GM18870 (cell line): ENCODE data around the gene CALML6.
"Not testable (repeated sequence)": the region's sequence is repeated elsewhere in the genome, so short reads cannot be mapped to it uniquely, and the experiment has no call there.

Experiments used
- ATAC-seq: cut with Tn5 transposase; IDR thresholded peaks from one replicate; pipeline ENCODE4 v1.9.1; 2021; ENCODE audit warnings: moderate library complexity; ENCODE audit not compliant: unreplicated experiment

CALML6 gene

GRCh38 chr1:1924849-1925248, 9.8 kb downstream of the CALML6 start:
- ATAC-seq, result no peak

- ATAC-seq, result no peak
These were observed 10.6 kb downstream of the CALML6 start for GRCh38 chr1:1925437-1926345.

DNA sequence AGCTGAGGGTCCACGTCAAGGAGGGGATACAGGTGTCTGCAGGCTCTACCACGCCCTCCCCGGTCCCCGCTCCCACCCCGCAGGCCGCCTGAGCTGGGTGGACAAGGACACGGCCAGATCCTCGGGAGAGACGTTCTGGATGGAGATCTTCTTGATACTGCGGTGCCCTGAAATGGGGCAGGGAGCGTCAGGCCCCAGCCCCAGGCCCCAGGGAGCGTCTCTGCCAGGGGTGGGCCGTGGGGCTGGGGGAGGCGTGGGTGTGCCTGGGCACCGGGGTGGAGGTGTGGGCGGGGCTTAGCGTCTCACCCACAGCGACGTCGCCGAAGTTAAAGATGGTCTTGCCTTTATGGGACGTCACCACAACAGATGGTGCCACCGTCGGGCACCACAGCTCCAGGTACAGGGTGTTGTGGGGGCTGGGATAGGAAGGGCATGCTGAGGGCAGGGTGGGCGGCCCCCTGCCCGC, 11.3 kb downstream of the CALML6 start:
- ATAC-seq, result no peak

GRCh38 chr1:1926886-1927660, 12.0 kb downstream of the CALML6 start:
- ATAC-seq, result no peak

- ATAC-seq, result no peak
These were observed 12.7 kb downstream of the CALML6 start for GRCh38 chr1:1927751-1928150.

- no peak for ATAC-seq
These were observed 13.4 kb downstream of the CALML6 start for GRCh38 chr1:1928231-1929101.

DNA sequence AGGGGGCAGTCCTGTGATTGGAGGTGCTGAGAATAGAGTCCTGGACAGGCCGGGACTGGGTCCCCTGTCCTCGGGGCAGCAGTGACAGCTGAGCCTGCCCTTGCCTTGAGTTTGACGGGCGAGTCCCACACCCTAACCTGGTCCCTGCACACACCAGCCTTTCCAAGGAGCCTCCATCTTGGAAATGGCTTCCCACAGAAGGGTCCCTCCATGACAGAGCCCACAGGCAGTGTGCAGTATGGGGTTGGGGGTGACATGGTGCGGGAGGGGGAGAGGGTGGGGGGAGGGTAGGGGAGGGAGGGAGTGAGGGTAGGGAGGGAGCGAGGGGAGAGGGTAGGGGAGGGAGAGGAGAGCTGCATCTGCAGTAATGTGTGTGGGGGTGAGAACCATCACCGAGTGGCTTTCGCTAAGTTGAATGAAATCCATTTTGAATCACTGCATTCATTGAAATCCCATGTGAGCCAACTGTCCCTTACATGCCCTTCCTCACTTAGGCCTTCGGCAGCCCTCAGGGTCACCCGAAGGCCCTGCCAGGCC, 14.1 kb downstream of the CALML6 start:
- ATAC-seq, result no peak

- no peak for ATAC-seq
These were observed 14.8 kb downstream of the CALML6 start for GRCh38 chr1:1929639-1930545.

- ATAC-seq, result not testable (repeated sequence)
These were observed 19.8 kb downstream of the CALML6 start for GRCh38 chr1:1934848-1935247.

- ATAC-seq, result no peak
These were observed 22.0 kb downstream of the CALML6 start for GRCh38 chr1:1937061-1937460.

- ATAC-seq, result no peak
These were observed 22.7 kb downstream of the CALML6 start for GRCh38 chr1:1937549-1938275.

DNA sequence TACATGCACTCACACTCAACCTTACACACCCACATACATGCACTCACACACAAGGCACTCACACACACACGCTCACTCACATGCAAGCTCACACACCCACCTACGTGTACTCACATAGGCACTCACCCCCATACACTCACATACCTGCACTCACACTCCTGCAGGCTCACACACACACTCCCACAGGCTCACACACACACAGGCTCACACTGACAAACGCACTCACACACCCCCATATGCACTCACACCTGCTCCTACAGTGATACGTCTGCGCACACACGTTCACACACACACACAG, 23.2 kb downstream of the CALML6 start:
- ATAC-seq, result no peak

DNA sequence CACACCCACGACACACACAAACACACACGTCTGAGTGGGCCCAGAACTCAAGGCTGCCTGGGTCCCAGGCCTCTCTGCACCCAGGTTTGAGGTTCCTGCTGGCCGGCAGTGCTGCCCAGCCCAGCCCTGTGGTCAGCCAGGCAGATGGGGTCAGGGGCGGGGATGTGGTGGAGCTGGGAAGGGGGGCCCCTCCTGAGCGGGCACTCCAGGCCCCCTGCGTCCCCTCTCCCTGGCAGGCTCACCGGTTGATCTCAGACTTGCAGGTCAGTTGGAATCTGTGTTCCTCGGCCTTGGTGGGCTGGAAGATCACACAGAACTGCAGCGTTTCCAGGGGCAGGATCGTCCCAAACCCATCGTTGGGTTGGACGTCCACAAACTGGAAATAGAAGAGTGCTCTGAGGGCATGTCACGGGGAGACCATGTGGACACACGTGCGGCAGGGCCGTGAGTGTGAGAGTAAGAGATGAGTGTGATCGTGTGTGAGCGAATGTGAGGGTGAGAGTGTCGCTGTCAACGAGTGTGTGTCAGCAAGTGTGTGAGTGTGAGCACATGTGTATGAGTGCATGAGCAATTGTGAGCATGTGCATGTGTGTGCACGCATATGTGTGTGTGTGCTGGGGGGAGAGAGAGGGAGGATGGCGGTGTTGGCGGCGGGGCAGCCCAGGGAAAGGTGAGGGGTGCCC, 23.7 kb downstream of the CALML6 start:
- ATAC-seq, result no peak

- no peak for ATAC-seq
These were observed 24.4 kb downstream of the CALML6 start for GRCh38 chr1:1939296-1940122.

DNA sequence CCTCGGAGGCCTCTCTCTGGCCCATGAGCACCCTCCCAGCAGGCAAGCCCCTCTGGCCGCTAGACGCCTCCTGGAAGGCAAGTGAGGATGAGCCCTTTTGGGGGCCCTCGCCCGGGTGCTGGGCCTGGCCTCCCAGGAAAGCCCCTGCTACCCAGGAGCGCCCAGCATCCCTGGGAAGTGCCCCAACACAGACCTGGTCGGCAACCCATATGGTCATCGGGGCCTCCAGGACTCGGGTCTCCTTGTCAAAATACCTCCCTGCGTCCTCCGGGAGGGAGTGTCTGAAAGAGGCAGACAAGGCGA, 25.0 kb downstream of the CALML6 start:
- ATAC-seq, result no peak

- ATAC-seq, result no peak
These were observed 26.3 kb downstream of the CALML6 start for GRCh38 chr1:1941211-1941841.
